ENCODE data around the gene CCNQ.

DNA sequence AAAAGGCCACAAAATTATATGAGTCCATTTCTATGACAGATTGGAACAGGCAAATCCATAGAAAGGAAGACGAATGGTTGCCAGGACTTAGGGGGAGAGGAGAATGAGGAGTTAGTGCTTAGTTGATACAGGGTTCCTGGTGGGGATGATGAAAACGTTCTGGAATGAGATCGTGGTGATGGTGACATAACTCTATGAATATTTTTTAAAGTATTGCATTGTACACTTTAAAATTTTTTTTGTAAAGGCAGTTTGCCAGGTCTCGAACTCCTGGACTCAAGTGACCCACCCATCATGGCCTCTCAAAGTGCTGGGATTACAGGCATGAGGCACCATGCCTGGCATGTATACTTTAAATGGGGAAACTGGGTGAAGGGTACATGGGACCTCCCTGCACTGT is 9.9 kb upstream of the CCNQ start:
- TF ChIP-seq, protein P1, sequence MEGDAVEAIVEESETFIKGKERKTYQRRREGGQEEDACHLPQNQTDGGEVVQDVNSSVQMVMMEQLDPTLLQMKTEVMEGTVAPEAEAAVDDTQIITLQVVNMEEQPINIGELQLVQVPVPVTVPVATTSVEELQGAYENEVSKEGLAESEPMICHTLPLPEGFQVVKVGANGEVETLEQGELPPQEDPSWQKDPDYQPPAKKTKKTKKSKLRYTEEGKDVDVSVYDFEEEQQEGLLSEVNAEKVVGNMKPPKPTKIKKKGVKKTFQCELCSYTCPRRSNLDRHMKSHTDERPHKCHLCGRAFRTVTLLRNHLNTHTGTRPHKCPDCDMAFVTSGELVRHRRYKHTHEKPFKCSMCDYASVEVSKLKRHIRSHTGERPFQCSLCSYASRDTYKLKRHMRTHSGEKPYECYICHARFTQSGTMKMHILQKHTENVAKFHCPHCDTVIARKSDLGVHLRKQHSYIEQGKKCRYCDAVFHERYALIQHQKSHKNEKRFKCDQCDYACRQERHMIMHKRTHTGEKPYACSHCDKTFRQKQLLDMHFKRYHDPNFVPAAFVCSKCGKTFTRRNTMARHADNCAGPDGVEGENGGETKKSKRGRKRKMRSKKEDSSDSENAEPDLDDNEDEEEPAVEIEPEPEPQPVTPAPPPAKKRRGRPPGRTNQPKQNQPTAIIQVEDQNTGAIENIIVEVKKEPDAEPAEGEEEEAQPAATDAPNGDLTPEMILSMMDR (IDR thresholded peaks at IDR 0.05) = no peak
- TF ChIP-seq POLR2A (IDR thresholded peaks at IDR 0.05) = no peak
